ENCODE measurements around the gene MYOG.

MYOG gene

GRCh38 chr1:203069030-203069747, 16.6 kb downstream of the MYOG start:
- DNase-seq, result peak; percentile 27 to 29

- DNase-seq, result no peak
Measured at GRCh38 chr1:203066965-203067364, 18.8 kb downstream of the MYOG start.

- no peak for DNase-seq
Measured at GRCh38 chr1:203065986-203066385, 19.8 kb downstream of the MYOG start.

GRCh38 chr1:203065191-203065590, 20.6 kb downstream of the MYOG start:
- DNase-seq, result no peak

- DNase-seq, result peak; percentile 37 to 44
Measured at GRCh38 chr1:203063287-203063686, 22.5 kb downstream of the MYOG start.

GRCh38 chr1:203060115-203060514, 25.7 kb downstream of the MYOG start:
- DNase-seq, result no peak

- peak; percentile 59 to 68 for DNase-seq
Measured at GRCh38 chr1:203059485-203059884, 26.3 kb downstream of the MYOG start.

GRCh38 chr1:203058676-203058935, 27.2 kb downstream of the MYOG start:
- peak in 1 of 2 experiments; percentile 29 for DNase-seq

GRCh38 chr1:203057911-203058675, 27.7 kb downstream of the MYOG start:
- DNase-seq, result peak; percentile 47 to 53

- no peak for DNase-seq
Measured at GRCh38 chr1:203056516-203056915, 29.3 kb downstream of the MYOG start.

GRCh38 chr1:203056012-203056411, 29.8 kb downstream of the MYOG start:
- DNase-seq, result no peak

- no peak for DNase-seq
Measured at GRCh38 chr1:203055161-203055799, 30.5 kb downstream of the MYOG start.

- DNase-seq, result no peak
Measured at GRCh38 chr1:203054642-203055041, 31.2 kb downstream of the MYOG start.

GRCh38 chr1:203054184-203054583, 31.6 kb downstream of the MYOG start:
- DNase-seq, result no peak

GRCh38 chr1:203052601-203053000, 33.2 kb downstream of the MYOG start:
- DNase-seq, result no peak

GRCh38 chr1:203051841-203052324, 33.9 kb downstream of the MYOG start:
- DNase-seq, result no peak

GRCh38 chr1:203050826-203051225, 35.0 kb downstream of the MYOG start:
- DNase-seq, result no peak

GRCh38 chr1:203049576-203050180, 36.1 kb downstream of the MYOG start:
- no peak for DNase-seq

- DNase-seq, result no peak
Measured at GRCh38 chr1:203049077-203049476, 36.7 kb downstream of the MYOG start.

GRCh38 chr1:203048555-203049051, 37.2 kb downstream of the MYOG start:
- no peak for DNase-seq

- no peak for DNase-seq
Measured at GRCh38 chr1:203048086-203048485, 37.7 kb downstream of the MYOG start.

- DNase-seq, result peak; percentile 24 to 40
Measured at GRCh38 chr1:203046984-203047630, 38.7 kb downstream of the MYOG start.
